Stomach (tissue), 9 donors: ENCODE measurements around the gene B2M. TPM values are rescaled to one million over a fixed set of nuclear protein-coding genes. Genes with fewer than 3 reads are reported as not detected.
"Not testable (repeated sequence)": the region's sequence is repeated elsewhere in the genome, so short reads cannot be mapped to it uniquely, and the experiment has no call there.

Source experiments
- DNase-seq, 2 donors: peaks; one replicate each; pipeline versions ENCODE4 v3.0.0 to v3.0.0-alpha.2; 2013 to 2019
- H3K27ac ChIP-seq, 5 donors: fragments of 200-600 bp in 4 of 5; sonication (generic) in 4 of 5; one replicate each; pipeline ENCODE4 v1.5.1; 2013 to 2019; ENCODE audit warnings: mild to moderate bottlenecking in 1 of 5, moderate library complexity in 1 of 5
- H3K27me3 ChIP-seq, 3 donors: fragments of 200-600 bp; sonication (generic); one replicate each; pipeline ENCODE4 v1.5.1; 2017 to 2019; ENCODE audit warnings: mixed run types in 1 of 3
- H3K36me3 ChIP-seq, 4 donors: fragments of 200-600 bp; sonication (generic); 1 replicate in 3 of 4; 2 replicates in 1 of 4; pipeline ENCODE4 v1.5.1; 2016 to 2019
- H3K4me1 ChIP-seq, 4 donors: fragments of 200-600 bp; sonication (generic); one replicate each; pipeline ENCODE4 v1.5.1; 2016 to 2019
- H3K4me3 ChIP-seq, 4 donors: fragments of 200-600 bp; sonication (generic) in 3 of 4; one replicate each; pipeline ENCODE4 v1.5.1; 2016 to 2019; ENCODE audit warnings: mild to moderate bottlenecking in 1 of 4
- H3K9me3 ChIP-seq, 4 donors: fragments of 200-600 bp; sonication (generic); one replicate each; pipeline ENCODE4 v1.5.1; 2016 to 2019
- CTCF ChIP-seq, 7 experiments: fragments of 450-650 bp in 4 of 7; fragments of 200-600 bp in 3 of 7; sonication (generic) in 3 of 7; IDR thresholded peaks; one replicate each; pipeline ENCODE4 v1.5.1; 2016 to 2019; ENCODE audit warnings: antibody characterized with exemption in 7 of 7, control low read depth in 2 of 7, mild to moderate bottlenecking in 1 of 7
- EP300 ChIP-seq: sonication (generic); formaldehyde crosslinking; IDR thresholded peaks from one replicate; pipeline ENCODE4 v1.6.1; 2017; ENCODE audit warnings: antibody characterized with exemption
- POLR2A ChIP-seq, 4 donors: fragments of 450-650 bp; IDR thresholded peaks; one replicate each; pipeline ENCODE4 v1.6.1; 2016; ENCODE audit warnings: antibody characterized with exemption in 4 of 4, control low read depth in 2 of 4, mild to moderate bottlenecking in 1 of 4, moderate library complexity in 1 of 4
- POLR2AphosphoS5 ChIP-seq, 3 donors: sonication (generic); formaldehyde crosslinking; IDR thresholded peaks; one replicate each; pipeline ENCODE4 v1.6.1; 2016; ENCODE audit warnings: antibody characterized with exemption in 3 of 3
- WGBS, 5 donors: extraction: QIAGEN DNeasy Blood & Tissue Kit in 3 of 5; methylation state at CpG; one replicate each; pipeline versions ENCODE4 v1.1.5 to v1.1.7; 2013 to 2018; 5-methylcytosine and 5-hydroxymethylcytosine counted together
- intact Hi-C: fragments of 100-400 bp; cut with DNase I; formaldehyde crosslinking; loops from one replicate; pipeline ENCODE4 v1.15.1; 2023; ENCODE audit warnings: low total_unique reads
- polyA plus RNA-seq, 3 donors: library from polyadenylated mRNA; stranded (reverse); fragments of 200-250 nt; gene quantifications; one replicate each; pipeline ENCODE4 v1.2.3, GENCODE V29; 2013
- total RNA-seq, 5 donors: library from RNA; depleted of rRNA; stranded (reverse); fragments of >200 nt; gene quantifications; one replicate each; pipeline versions ENCODE4 v1.1.0 to v1.2.3, GENCODE V29; 2014 to 2016
- donor health status: healthy with polysubstance abuse.
- donor health status: Bipolar disorder and iron deficiency.
- donor health status: healthy.

Gene B2M
- total and polyA plus RNA-seq, 8 donors, result 815 to 3,849 (median 1,903) TPM

- Histone ChIP-seq H3K4me1 (peaks cover 0 to 36% (median 7%) of the 10 kb centered on the region in 4 donors), H3K36me3 (peaks cover 0 to 10% (median 6%) of the 10 kb centered on the region in 4 donors), H3K27ac (peak within 1 kb of the TSS; percentile 54 to 80 (median 67)), H3K9me3 (no peaks in the 10 kb centered on the region), H3K27me3 (no peaks in the 10 kb centered on the region), H3K4me3 (no peak within 1 kb of the TSS)
- 62 to 78% (median 70%) methylated on average over 3 of the region's 3 CpGs for WGBS, 5 donors
- TF ChIP-seq POLR2AphosphoS5 (IDR thresholded peaks at IDR 0.05), result no peak
- no peak for TF ChIP-seq POLR2A (IDR thresholded peaks at IDR 0.05)
- no peak for TF ChIP-seq EP300
- TF ChIP-seq CTCF (IDR thresholded peaks at IDR 0.05), result no peak
- intact Hi-C loops, result loop anchor here (5.0 kb wide), 1 partner anchor 64 kb away; no protein-coding TSS in a partner anchor
- no peak for DNase-seq
Measured at GRCh38 chr15:44736181-44736765, 25.0 kb downstream of the B2M start, which contains the start of gene TRIM69. TRIM69 (plus strand) TSS chr15:44736528; CDS start chr15:44736705, 177 bp downstream.

- H3K27me3 ChIP-seq, result no peaks in the 10 kb centered on the region
- DNase-seq, result peak in 1 of 2 donors; percentile 73
- H3K9me3 ChIP-seq, result no peaks in the 10 kb centered on the region
- H3K4me3 ChIP-seq, result no peak overlapping the region
- H3K27ac ChIP-seq, result peak overlapping the region in 2 of 5 donors; percentile 22 to 48
- TF ChIP-seq CTCF (IDR thresholded peaks at IDR 0.05), result peak in 5 of 7 experiments; percentile 28 to 71 (median 69)
- no peak for TF ChIP-seq POLR2AphosphoS5 (IDR thresholded peaks at IDR 0.05)
- no peaks in the 10 kb centered on the region for H3K36me3 ChIP-seq
- peaks cover 0 to 24% (median 3%) of the 10 kb centered on the region in 4 donors for H3K4me1 ChIP-seq
- WGBS, 5 donors, result 61 to 71% (median 64%) methylated on average over 3 of the region's 3 CpGs
- intact Hi-C loops, result loop anchor here (5.0 kb wide), 1 partner anchor 66 kb away; no protein-coding TSS in a partner anchor
Measured at GRCh38 chr15:44738340-44738984, 27.1 kb downstream of the B2M start.

GRCh38 chr15:44739222-44739847 is 28.0 kb downstream of the B2M start:
- intact Hi-C loops, result loop anchor here (5.0 kb wide), 1 partner anchor 67 kb away; no protein-coding TSS in a partner anchor
- WGBS, 5 donors, result 75 to 87% (median 82%) methylated on average over 17 to 19 of the region's 24 CpGs
- H3K36me3 ChIP-seq, H3K4me3 ChIP-seq, H3K9me3 ChIP-seq, H3K27me3 ChIP-seq, DNase-seq, H3K27ac ChIP-seq: not testable (repeated sequence)
- peaks cover 0 to 22% (median 1%) of the 10 kb centered on the region in 4 donors for H3K4me1 ChIP-seq

GRCh38 chr15:44743454-44743853 is 32.1 kb downstream of the B2M start:
- H3K27ac ChIP-seq, H3K36me3 ChIP-seq, H3K27me3 ChIP-seq, H3K4me3 ChIP-seq, H3K9me3 ChIP-seq, intact Hi-C loops, DNase-seq, H3K4me1 ChIP-seq: not testable (repeated sequence)
- whole genome bisulfite sequencing, 5 donors, result 79 to 100% (median 94%) methylated on average over 1 to 2 of the region's 2 CpGs

- Histone ChIP-seq H3K9me3 (peaks cover 0 to 27% (median 7%) of the 10 kb centered on the region in 4 donors), H3K4me1 (no peaks in the 10 kb centered on the region), H3K27ac (no peak overlapping the region), H3K27me3 (no peaks in the 10 kb centered on the region), H3K4me3 (no peak overlapping the region), H3K36me3 (no peaks in the 10 kb centered on the region)
- DNase-seq, result no peak
- WGBS, 5 donors, result 95 to 100% (median 97%) methylated on average over 1 of the region's 1 CpG
- TF ChIP-seq EP300 (no peak), POLR2A (IDR thresholded peaks at IDR 0.05) (no peak), POLR2AphosphoS5 (IDR thresholded peaks at IDR 0.05) (no peak), CTCF (IDR thresholded peaks at IDR 0.05) (no peak)
- intact Hi-C loops, result no loop called here
Measured at GRCh38 chr15:44753345-44753744, 42.0 kb downstream of the B2M start.
